ENCODE results near the gene ZFAND3. TPM values are rescaled to one million over a fixed set of nuclear protein-coding genes. Genes with fewer than 3 reads are reported as not detected.

The ZFAND3 gene
- polyA plus RNA-seq, 1 of the 3 experiments (the other 2 are of a cell fraction) = 16.7 TPM

- Histone ChIP-seq H3K36me3 (replicated peaks in 1 of 2; ENCODE audit: control insufficient read depth in 1 of 2, insufficient read depth in 2 of 2, low read length in 1 of 2) (peaks cover 0 to 4% of the 10 kb centered on the region in 2 experiments), H3K9ac (no peak overlapping the region), H3F3A (replicated peaks; ENCODE audit: insufficient read depth) (no peaks in the 10 kb centered on the region), H3K4me3 (ENCODE audit: low read depth in 2 of 2, low read length in 1 of 2) (no peak overlapping the region), H3K79me2 (ENCODE audit: insufficient read depth) (no peaks in the 10 kb centered on the region), H3K4me2 (no peak overlapping the region), H3K9me3 (no peaks in the 10 kb centered on the region), H3K27me3 (ENCODE audit: insufficient read depth) (no peaks in the 10 kb centered on the region), H3K4me1 (ENCODE audit: control insufficient read depth in 1 of 2, insufficient read depth in 2 of 2, low read depth in 1 of 2, low read length in 1 of 2) (peaks cover 0 to 12% of the 10 kb centered on the region in 2 experiments; a peak in 1 of 4 replicates), H3K27ac (ENCODE audit: low read depth in 2 of 2, low read length in 1 of 2) (no peak overlapping the region), H2AFZ (ENCODE audit: low read depth) (no peak overlapping the region), H4K20me1 (ENCODE audit: insufficient read depth) (no peaks in the 10 kb centered on the region), H3K9me2 (no peaks in the 10 kb centered on the region)
- CTCF ChIA-PET = interaction anchor here (1.2 kb wide), 1 partner anchor 20 kb away, joined by 3 read pairs; no protein-coding TSS in a partner anchor
- POLR2A ChIA-PET = no interaction called here
- no peak for DNase-seq
- no peak for TF ChIP-seq FOSL2 (IDR thresholded peaks at IDR 0.05; ENCODE audit: borderline replicate concordance, low read depth)
- TF ChIP-seq CTCF (IDR thresholded peaks at IDR 0.05) = no peak
- no peak for TF ChIP-seq SIN3A (IDR thresholded peaks at IDR 0.05; ENCODE audit: borderline replicate concordance, low read depth, low read length)
- no peak for TF ChIP-seq ZBTB33 (IDR thresholded peaks at IDR 0.05; ENCODE audit: borderline replicate concordance, low read depth)
- TF ChIP-seq EP300 (IDR thresholded peaks at IDR 0.05; ENCODE audit: borderline replicate concordance in 1 of 2, low read depth in 1 of 2, low read length in 1 of 2) = no peak
- no peak for TF ChIP-seq JUND (IDR thresholded peaks at IDR 0.05)
- WGBS (ENCODE audit: low lambda C conversion rate) = 91% methylated on average over 6 of the region's 6 CpGs
Measured at GRCh38 chr6:38164131-38164481, 344.6 kb downstream of the ZFAND3 start.

GRCh38 chr6:38164671-38165108, 345.2 kb downstream of the ZFAND3 start:
- Histone ChIP-seq H3K27ac (ENCODE audit: low read depth in 2 of 2, low read length in 1 of 2) (no peak overlapping the region), H3K36me3 (replicated peaks in 1 of 2; ENCODE audit: control insufficient read depth in 1 of 2, insufficient read depth in 2 of 2, low read length in 1 of 2) (peaks cover 0 to 4% of the 10 kb centered on the region in 2 experiments), H3K79me2 (ENCODE audit: insufficient read depth) (no peaks in the 10 kb centered on the region), H4K20me1 (ENCODE audit: insufficient read depth) (no peaks in the 10 kb centered on the region), H3K4me1 (ENCODE audit: control insufficient read depth in 1 of 2, insufficient read depth in 2 of 2, low read depth in 1 of 2, low read length in 1 of 2) (peaks cover 0 to 16% of the 10 kb centered on the region in 2 experiments; a peak in 1 of 4 replicates), H3K4me2 (no peak overlapping the region), H3F3A (replicated peaks; ENCODE audit: insufficient read depth) (no peaks in the 10 kb centered on the region), H2AFZ (ENCODE audit: low read depth) (no peak overlapping the region), H3K9me3 (no peaks in the 10 kb centered on the region), H3K9ac (no peak overlapping the region), H3K9me2 (no peaks in the 10 kb centered on the region), H3K27me3 (ENCODE audit: insufficient read depth) (no peaks in the 10 kb centered on the region), H3K4me3 (ENCODE audit: low read depth in 2 of 2, low read length in 1 of 2) (no peak overlapping the region)
- WGBS (ENCODE audit: low lambda C conversion rate) = 100% methylated on average over 8 of the region's 14 CpGs
- ChIA-PET CTCF (interaction anchor here (1.2 kb wide), 1 partner anchor 20 kb away, joined by 3 read pairs; no protein-coding TSS in a partner anchor), POLR2A (no interaction called here)
- TF ChIP-seq REST (IDR thresholded peaks at IDR 0.05; ENCODE audit: low read depth, low read length) (0 out of 2 replicates have a peak, but pooled peaks have one; percentile 46), TAF1 (IDR thresholded peaks at IDR 0.05; ENCODE audit: borderline replicate concordance, low read depth, low read length) (no peak)
- DNase-seq = no peak

Measured in SK-N-SH (cell line).